ENCODE results near the gene PAK6.

PAK6 gene

GRCh38 chr15:40243126-40243810, 4.4 kb downstream of the PAK6 start:
- ChIA-PET CTCF (interaction anchor here (0.9 to 10.0 kb wide), 5 partner anchors 24 to 94 kb away, joined by 3 to 101 read pairs (median 10); no protein-coding TSS in a partner anchor), POLR2A (no interaction called here)
- TF ChIP-seq CTCF (IDR thresholded peaks at IDR 0.05; ENCODE audit: control extremely low read depth, extremely low read depth, low read depth, missing control alignments): no peak
- DNase-seq (ENCODE audit: extremely low spot score): no peak

GRCh38 chr15:40244961-40245523, 6.2 kb downstream of the PAK6 start:
- no peak for DNase-seq (ENCODE audit: extremely low spot score)
- no peak for TF ChIP-seq CTCF (IDR thresholded peaks at IDR 0.05; ENCODE audit: control extremely low read depth, extremely low read depth, low read depth, missing control alignments)
- ChIA-PET CTCF (interaction anchor here (0.7 to 10.0 kb wide), 5 partner anchors 10 to 34 kb away, joined by 3 to 101 read pairs (median 10); no protein-coding TSS in a partner anchor), POLR2A (no interaction called here)

- TF ChIP-seq CTCF (IDR thresholded peaks at IDR 0.05; ENCODE audit: control extremely low read depth, extremely low read depth, low read depth, missing control alignments): no peak
- DNase-seq (ENCODE audit: extremely low spot score): no peak
- ChIA-PET CTCF (interaction anchor here (0.7 to 10.0 kb wide), 5 partner anchors 9 to 34 kb away, joined by 3 to 101 read pairs (median 6); no protein-coding TSS in a partner anchor), POLR2A (no interaction called here)
These were observed 7.0 kb downstream of the PAK6 start for GRCh38 chr15:40245666-40246450.

- ChIA-PET CTCF (interaction anchor here (0.8 to 10.0 kb wide), 9 partner anchors 8 to 54 kb away, joined by 3 to 101 read pairs (median 4); partner anchors contain the start of gene PAK6), POLR2A (no interaction called here)
- no peak for TF ChIP-seq CTCF (IDR thresholded peaks at IDR 0.05; ENCODE audit: control extremely low read depth, extremely low read depth, low read depth, missing control alignments)
- no peak for DNase-seq (ENCODE audit: extremely low spot score)
These were observed 7.8 kb downstream of the PAK6 start for GRCh38 chr15:40246496-40247280.

- POLR2A ChIA-PET: no interaction called here
- no peak for DNase-seq (ENCODE audit: extremely low spot score)
- TF ChIP-seq CTCF (IDR thresholded peaks at IDR 0.05; ENCODE audit: control extremely low read depth, extremely low read depth, low read depth, missing control alignments): no peak
- CTCF ChIA-PET: interaction anchor here (1.0 to 10.0 kb wide), 8 partner anchors 9 to 55 kb away, joined by 3 to 101 read pairs (median 5); partner anchors contain the start of gene PAK6
These were observed 8.6 kb downstream of the PAK6 start for GRCh38 chr15:40247406-40247971.
